ENCODE results near the gene PCGF3. TPM values are rescaled to one million over a fixed set of nuclear protein-coding genes. Genes with fewer than 3 reads are reported as not detected.

Gene PCGF3
- total RNA-seq, 1 donor: 43.1 TPM

DNA sequence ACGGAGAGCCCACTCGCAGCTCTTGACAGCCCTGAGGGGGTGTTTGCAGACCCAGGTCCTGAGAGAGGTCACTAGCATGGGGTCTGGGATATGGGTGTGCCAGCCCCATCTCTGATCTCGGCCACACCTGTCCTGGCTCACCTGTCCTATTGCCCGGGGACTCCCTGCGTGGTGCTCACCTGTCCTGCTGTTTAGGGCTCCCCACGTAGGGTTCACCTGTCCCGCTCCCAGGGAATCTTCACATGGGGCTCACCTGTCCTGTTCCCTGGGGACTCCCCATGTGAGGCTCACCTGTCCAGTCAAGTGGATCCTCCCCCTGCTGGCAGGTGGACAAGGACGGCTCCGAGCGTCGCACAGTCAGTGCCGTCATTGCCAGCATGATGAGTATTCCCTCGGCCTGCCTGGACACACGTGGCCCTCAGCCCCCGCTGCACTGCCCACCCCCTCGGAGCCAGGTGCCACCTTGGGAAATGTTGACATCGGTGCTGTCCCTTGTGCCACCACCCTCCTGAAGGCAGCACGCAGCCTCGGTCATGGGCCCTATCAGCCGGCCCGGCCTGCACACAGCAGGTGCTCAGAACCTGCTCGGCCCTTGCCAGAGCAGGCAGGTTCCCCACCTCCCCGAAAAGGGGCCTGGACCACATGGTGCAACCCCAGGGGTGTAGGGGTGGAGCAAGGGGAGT, 23.0 kb upstream of the PCGF3 start:
- Histone ChIP-seq H3K4me1 (ENCODE audit: insufficient read depth, low read length) (peaks cover 20% of the 10 kb centered on the region), H3K9me3 (ENCODE audit: low read depth, low read length) (no peaks in the 10 kb centered on the region), H3K27me3 (ENCODE audit: insufficient read depth, low read length) (no peaks in the 10 kb centered on the region), H4K20me1 (ENCODE audit: insufficient read depth, low read length) (peaks cover 11% of the 10 kb centered on the region), H2AFZ (ENCODE audit: low read length) (no peak overlapping the region), H3K27ac (ENCODE audit: low read depth, low read length) (no peak overlapping the region), H3K4me2 (ENCODE audit: insufficient read depth, low read length) (no peak overlapping the region), H3K36me3 (ENCODE audit: insufficient read depth, low read length) (no peaks in the 10 kb centered on the region), H3K4me3 (ENCODE audit: insufficient read depth, low read length) (no peak overlapping the region), H3K79me2 (ENCODE audit: insufficient read depth, low read length) (no peaks in the 10 kb centered on the region)
- no peak for DNase-seq (ENCODE audit: insufficient read length, low spot score, missing footprints)
- TF ChIP-seq CTCF (IDR thresholded peaks at IDR 0.05; ENCODE audit: extremely low read depth, low read depth, low read length): no peak

DNA sequence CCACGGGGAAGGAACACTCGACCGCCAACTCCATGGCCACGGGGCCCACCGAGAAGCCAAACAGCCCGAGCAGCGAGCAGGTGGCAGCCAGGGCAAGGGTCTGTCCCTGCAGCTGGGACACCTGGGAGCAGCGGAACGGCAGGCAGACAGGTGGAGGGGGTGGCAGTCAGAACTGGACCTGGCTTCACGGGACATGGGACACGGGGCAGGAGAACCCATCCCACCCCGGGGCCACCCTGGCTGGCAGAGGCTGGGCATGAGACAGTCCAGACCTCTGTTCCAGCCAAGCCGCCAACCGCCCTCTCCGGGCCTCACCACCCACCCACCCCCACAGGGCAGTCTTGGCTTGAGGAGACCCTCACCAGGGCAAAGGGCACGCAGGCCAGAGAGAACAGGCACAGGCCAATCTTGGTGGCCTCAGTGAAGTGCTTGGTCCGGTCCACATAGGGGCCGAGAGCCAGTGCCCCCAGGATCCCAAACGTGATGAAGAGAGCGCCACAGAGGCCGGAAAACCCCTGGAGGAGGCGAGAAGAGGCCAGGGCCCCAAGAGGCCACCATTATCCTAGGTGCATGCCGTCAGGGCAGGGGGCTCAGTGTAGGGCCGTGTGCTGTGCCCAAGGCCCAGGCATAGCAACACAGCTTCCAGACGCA, 22.3 kb upstream of the PCGF3 start:
- H3K27ac ChIP-seq (ENCODE audit: low read depth, low read length): no peak overlapping the region
- no peak overlapping the region for H2AFZ ChIP-seq (ENCODE audit: low read length)
- H3K4me3 ChIP-seq (ENCODE audit: insufficient read depth, low read length): no peak overlapping the region
- no peaks in the 10 kb centered on the region for H3K36me3 ChIP-seq (ENCODE audit: insufficient read depth, low read length)
- no peak overlapping the region for H3K4me2 ChIP-seq (ENCODE audit: insufficient read depth, low read length)
- H4K20me1 ChIP-seq (ENCODE audit: insufficient read depth, low read length): peaks cover 7% of the 10 kb centered on the region
- H3K79me2 ChIP-seq (ENCODE audit: insufficient read depth, low read length): no peaks in the 10 kb centered on the region
- TF ChIP-seq CTCF (IDR thresholded peaks at IDR 0.05; ENCODE audit: extremely low read depth, low read depth, low read length): no peak
- H3K27me3 ChIP-seq (ENCODE audit: insufficient read depth, low read length): no peaks in the 10 kb centered on the region
- no peaks in the 10 kb centered on the region for H3K9me3 ChIP-seq (ENCODE audit: low read depth, low read length)
- no peak for DNase-seq (ENCODE audit: insufficient read length, low spot score, missing footprints)
- peaks cover 28% of the 10 kb centered on the region for H3K4me1 ChIP-seq (ENCODE audit: insufficient read depth, low read length)

GRCh38 chr4:683982-684622, 21.5 kb upstream of the PCGF3 start:
- no peak overlapping the region for H3K4me2 ChIP-seq (ENCODE audit: insufficient read depth, low read length)
- no peaks in the 10 kb centered on the region for H3K36me3 ChIP-seq (ENCODE audit: insufficient read depth, low read length)
- no peaks in the 10 kb centered on the region for H3K27me3 ChIP-seq (ENCODE audit: insufficient read depth, low read length)
- no peak overlapping the region for H2AFZ ChIP-seq (ENCODE audit: low read length)
- H3K4me1 ChIP-seq (ENCODE audit: insufficient read depth, low read length): peaks cover 32% of the 10 kb centered on the region
- H3K4me3 ChIP-seq (ENCODE audit: insufficient read depth, low read length): no peak overlapping the region
- H3K27ac ChIP-seq (ENCODE audit: low read depth, low read length): no peak overlapping the region
- DNase-seq (ENCODE audit: insufficient read length, low spot score, missing footprints): peak; percentile 99
- H3K79me2 ChIP-seq (ENCODE audit: insufficient read depth, low read length): no peaks in the 10 kb centered on the region
- H3K9me3 ChIP-seq (ENCODE audit: low read depth, low read length): no peaks in the 10 kb centered on the region
- peaks cover 6% of the 10 kb centered on the region for H4K20me1 ChIP-seq (ENCODE audit: insufficient read depth, low read length)
- peak; percentile 72 for TF ChIP-seq CTCF (IDR thresholded peaks at IDR 0.05; ENCODE audit: extremely low read depth, low read depth, low read length)

All from osteoblast (primary cell).